Omental fat pad (tissue), 4 donors: ENCODE results near the gene HES2. TPM values are rescaled to one million over a fixed set of nuclear protein-coding genes. Genes with fewer than 3 reads are reported as not detected.

Experiments
- ATAC-seq: fragments of 150-250 bp; one replicate; pipeline ENCODE4 v1.9.1; 2016; ENCODE audit warnings: mild to moderate bottlenecking, moderate library complexity; ENCODE audit not compliant: low FRiP score
- DNase-seq: peaks from one replicate; pipeline ENCODE4 v3.0.0-alpha.2; 2019; ENCODE audit warnings: low spot score
- total RNA-seq, 4 donors: library from RNA; depleted of rRNA; stranded (reverse); fragments of >200 nt; gene quantifications; one replicate each; pipeline ENCODE4 v1.1.0, GENCODE V29; 2016
- TF ChIP-seq, protein P1 (sequence below), 3 donors: fragments of 450-650 bp; IDR thresholded peaks; one replicate each; pipeline ENCODE4 v1.5.1; 2016 to 2017; ENCODE audit warnings: antibody characterized with exemption in 3 of 3, mild to moderate bottlenecking in 3 of 3, moderate library complexity in 2 of 3

The HES2 gene
- total RNA-seq, 4 donors from 2014 or later, result 0.12 TPM; not detected in 3

GRCh38 chr1:6465461-6466005 lies 45.8 kb upstream of the HES2 start:
- TF ChIP-seq, protein P1, sequence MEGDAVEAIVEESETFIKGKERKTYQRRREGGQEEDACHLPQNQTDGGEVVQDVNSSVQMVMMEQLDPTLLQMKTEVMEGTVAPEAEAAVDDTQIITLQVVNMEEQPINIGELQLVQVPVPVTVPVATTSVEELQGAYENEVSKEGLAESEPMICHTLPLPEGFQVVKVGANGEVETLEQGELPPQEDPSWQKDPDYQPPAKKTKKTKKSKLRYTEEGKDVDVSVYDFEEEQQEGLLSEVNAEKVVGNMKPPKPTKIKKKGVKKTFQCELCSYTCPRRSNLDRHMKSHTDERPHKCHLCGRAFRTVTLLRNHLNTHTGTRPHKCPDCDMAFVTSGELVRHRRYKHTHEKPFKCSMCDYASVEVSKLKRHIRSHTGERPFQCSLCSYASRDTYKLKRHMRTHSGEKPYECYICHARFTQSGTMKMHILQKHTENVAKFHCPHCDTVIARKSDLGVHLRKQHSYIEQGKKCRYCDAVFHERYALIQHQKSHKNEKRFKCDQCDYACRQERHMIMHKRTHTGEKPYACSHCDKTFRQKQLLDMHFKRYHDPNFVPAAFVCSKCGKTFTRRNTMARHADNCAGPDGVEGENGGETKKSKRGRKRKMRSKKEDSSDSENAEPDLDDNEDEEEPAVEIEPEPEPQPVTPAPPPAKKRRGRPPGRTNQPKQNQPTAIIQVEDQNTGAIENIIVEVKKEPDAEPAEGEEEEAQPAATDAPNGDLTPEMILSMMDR (IDR thresholded peaks at IDR 0.05), result no peak

GRCh38 chr1:6464915-6465314 lies 45.2 kb upstream of the HES2 start:
- TF ChIP-seq, protein P1 (IDR thresholded peaks at IDR 0.05), result no peak
- ATAC-seq (no peak), DNase-seq (no peak)

More at GRCh38 chr1:6465461-6466005, 45.8 kb upstream of the HES2 start:
- DNase-seq (no peak), ATAC-seq (no peak)

DNA sequence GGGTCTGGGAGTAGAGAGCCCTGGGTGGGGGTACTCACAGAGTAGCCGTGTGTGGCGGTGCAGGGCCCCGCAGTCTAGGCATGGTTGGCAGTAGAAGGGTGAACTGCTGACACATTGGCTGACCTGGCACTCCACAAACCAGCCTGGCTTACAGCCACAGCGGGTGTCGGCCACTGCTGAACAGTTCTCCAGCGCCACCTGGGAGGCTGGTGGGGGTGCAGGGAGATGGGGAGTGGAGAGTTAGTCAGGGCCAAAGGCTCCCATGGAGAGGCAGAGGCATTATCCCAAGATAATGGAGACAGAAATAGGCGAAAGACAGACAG lies 44.8 kb upstream of the HES2 start:
- TF ChIP-seq, protein P1 (IDR thresholded peaks at IDR 0.05), result no peak
- DNase-seq (no peak), ATAC-seq (no peak)

- ATAC-seq (no peak), DNase-seq (no peak)
- TF ChIP-seq, protein P1 (IDR thresholded peaks at IDR 0.05), result no peak
Observed at GRCh38 chr1:6463120-6463412, 43.3 kb upstream of the HES2 start.

DNA sequence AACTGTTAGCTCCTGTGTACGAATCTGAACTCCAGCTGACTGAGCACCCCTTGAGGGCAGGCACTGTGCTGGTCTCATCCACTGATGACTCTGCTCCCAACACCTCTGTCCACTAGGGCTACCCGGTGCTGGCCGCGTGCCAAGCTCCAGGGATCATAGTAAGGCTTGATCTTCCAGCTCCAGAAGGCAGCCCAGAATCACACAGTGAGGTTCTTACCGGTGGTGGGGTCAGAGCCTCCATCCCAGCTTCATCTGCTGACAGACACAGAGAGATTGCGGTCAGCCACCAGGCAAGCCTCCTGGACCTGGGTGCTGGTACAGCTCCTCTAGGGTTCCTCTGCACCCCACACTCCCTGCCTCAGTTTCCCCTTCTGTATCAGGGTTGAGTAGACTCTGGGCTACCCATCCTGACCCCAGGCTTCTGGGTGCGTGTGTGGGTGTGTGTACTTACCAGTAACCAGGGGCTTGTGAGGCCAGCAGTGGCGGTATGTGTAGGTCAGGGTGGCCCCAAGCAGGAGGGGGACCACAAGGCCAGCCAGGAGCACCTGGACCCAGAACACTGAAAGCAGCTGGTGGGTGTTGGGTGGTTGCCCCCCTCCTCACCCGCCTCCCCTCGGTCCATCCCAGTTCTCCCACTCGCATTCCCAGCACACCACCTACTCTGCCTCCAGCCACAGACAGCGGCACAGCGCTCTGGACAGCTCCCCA lies 42.8 kb upstream of the HES2 start:
- TF ChIP-seq, protein P1 (IDR thresholded peaks at IDR 0.05), result no peak

GRCh38 chr1:6461538-6462411 lies 42.1 kb upstream of the HES2 start:
- no peak for DNase-seq
- TF ChIP-seq, protein P1 (IDR thresholded peaks at IDR 0.05), result no peak
- ATAC-seq, result no peak

More for the DNA sequence above, 42.8 kb upstream of the HES2 start:
- no peak for ATAC-seq
- DNase-seq, result no peak
